VCaP (cell line): ENCODE data around the gene PLPP2.
"Not testable (repeated sequence)": the region's sequence is repeated elsewhere in the genome, so short reads cannot be mapped to it uniquely, and the experiment has no call there.

ENCODE experiments used
- H3K27ac ChIP-seq: fragments of 450-650 bp; 2 replicates; pipeline ENCODE4 v1.5.1; 2017
- TF ChIP-seq, protein P1 (sequence below): fragments of 450-650 bp; conservative IDR thresholded peaks from 2 replicates; pipeline ENCODE4 v1.5.1; 2017; ENCODE audit warnings: mild to moderate bottlenecking, moderate library complexity

Gene PLPP2

DNA sequence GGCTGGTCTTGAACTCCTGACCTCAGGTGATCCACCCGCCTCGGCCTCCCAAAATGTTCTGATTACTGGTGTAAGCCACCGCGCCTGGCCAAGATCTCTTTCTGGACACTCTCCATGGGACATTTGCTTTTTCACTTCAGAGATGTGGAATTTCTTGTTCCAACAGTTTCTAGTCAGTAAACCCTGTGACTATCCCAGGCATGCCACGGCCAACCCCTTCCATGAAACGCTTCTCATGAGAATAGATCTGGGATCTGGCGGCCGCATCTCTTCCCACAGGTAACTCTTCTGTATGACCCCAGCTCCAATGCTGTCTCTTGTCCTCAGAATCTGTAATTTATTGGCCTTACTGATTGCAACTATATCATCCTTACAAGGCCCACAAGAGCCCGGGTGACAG lies 16.2 kb downstream of the PLPP2 start:
- H3K27ac ChIP-seq: no peak overlapping the region
- TF ChIP-seq, protein P1, sequence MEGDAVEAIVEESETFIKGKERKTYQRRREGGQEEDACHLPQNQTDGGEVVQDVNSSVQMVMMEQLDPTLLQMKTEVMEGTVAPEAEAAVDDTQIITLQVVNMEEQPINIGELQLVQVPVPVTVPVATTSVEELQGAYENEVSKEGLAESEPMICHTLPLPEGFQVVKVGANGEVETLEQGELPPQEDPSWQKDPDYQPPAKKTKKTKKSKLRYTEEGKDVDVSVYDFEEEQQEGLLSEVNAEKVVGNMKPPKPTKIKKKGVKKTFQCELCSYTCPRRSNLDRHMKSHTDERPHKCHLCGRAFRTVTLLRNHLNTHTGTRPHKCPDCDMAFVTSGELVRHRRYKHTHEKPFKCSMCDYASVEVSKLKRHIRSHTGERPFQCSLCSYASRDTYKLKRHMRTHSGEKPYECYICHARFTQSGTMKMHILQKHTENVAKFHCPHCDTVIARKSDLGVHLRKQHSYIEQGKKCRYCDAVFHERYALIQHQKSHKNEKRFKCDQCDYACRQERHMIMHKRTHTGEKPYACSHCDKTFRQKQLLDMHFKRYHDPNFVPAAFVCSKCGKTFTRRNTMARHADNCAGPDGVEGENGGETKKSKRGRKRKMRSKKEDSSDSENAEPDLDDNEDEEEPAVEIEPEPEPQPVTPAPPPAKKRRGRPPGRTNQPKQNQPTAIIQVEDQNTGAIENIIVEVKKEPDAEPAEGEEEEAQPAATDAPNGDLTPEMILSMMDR: no peak

DNA sequence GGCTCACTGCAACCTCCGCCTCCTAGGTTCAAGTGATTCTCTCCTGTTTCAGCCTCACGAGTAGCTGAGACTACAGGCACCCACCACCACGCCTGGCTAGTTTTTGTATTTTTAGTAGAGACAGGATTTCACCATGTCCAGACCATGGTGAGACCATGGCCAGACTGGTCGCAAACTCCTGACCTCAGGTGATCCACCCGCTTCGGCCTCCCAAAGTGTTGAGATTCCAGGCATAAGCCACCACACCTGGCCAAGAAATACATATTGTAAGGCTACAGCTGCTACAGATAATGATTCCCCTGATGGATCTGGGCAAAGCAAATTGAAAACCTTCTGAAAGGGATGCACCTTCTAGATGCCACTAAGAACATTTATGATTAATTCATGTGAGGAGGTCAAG lies 17.8 kb downstream of the PLPP2 start:
- TF ChIP-seq, protein P1: no peak
- H3K27ac ChIP-seq: no peak overlapping the region

GRCh38 chr19:271856-272255 lies 19.3 kb downstream of the PLPP2 start:
- TF ChIP-seq, protein P1: no peak
- no peak overlapping the region for H3K27ac ChIP-seq

GRCh38 chr19:270766-271318 lies 20.4 kb downstream of the PLPP2 start:
- H3K27ac ChIP-seq: not testable (repeated sequence)

DNA sequence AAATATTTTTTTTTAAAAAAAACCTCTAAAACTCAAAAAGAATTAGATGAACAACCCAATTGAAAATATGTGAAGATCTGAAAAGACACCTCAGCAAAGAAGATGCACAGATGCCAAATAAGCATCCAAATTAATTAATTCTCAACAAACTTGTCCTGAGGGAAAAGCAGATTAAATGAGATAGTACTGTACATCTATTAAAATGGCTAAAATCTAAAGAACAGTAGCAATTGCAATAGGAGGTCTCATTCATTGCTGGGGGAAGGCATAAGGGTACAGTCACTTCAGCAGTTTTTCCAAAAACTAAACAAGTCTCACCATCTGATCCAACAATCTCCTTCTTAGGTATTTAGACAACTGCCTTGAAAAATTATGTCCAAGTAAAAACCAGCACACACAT lies 22.0 kb downstream of the PLPP2 start:
- TF ChIP-seq, protein P1: no peak
- no peak overlapping the region for H3K27ac ChIP-seq

- TF ChIP-seq, protein P1: no peak
- H3K27ac ChIP-seq: no peak overlapping the region
Measured at GRCh38 chr19:262125-262524, 29.1 kb downstream of the PLPP2 start.

GRCh38 chr19:256804-257203 lies 34.4 kb downstream of the PLPP2 start:
- not testable (repeated sequence) for H3K27ac ChIP-seq

- H3K27ac ChIP-seq: not testable (repeated sequence)
Measured at GRCh38 chr19:252421-253186, 38.6 kb downstream of the PLPP2 start.

GRCh38 chr19:246551-246950 lies 44.7 kb downstream of the PLPP2 start:
- TF ChIP-seq, protein P1: no peak
- H3K27ac ChIP-seq: no peak overlapping the region

GRCh38 chr19:245900-246299 lies 45.3 kb downstream of the PLPP2 start:
- not testable (repeated sequence) for H3K27ac ChIP-seq
